Anterior cingulate cortex (tissue), 58 donors: ENCODE data around the gene DCDC2B.

ENCODE experiments used
- DNase-seq, 58 donors: peaks; one replicate each; lab custom pipeline; 2025; lab: John Stamatoyannopoulos, UW

The DCDC2B gene

GRCh38 chr1:32195972-32196823, 12.7 kb upstream of the DCDC2B start:
- peak in 2 of 58 donors; percentile 19 to 22 for DNase-seq

GRCh38 chr1:32197074-32197473, 11.8 kb upstream of the DCDC2B start:
- no peak for DNase-seq

GRCh38 chr1:32197837-32198236, 11.1 kb upstream of the DCDC2B start:
- no peak for DNase-seq

- no peak for DNase-seq
Observed at GRCh38 chr1:32198237-32199042, 10.4 kb upstream of the DCDC2B start.

- no peak for DNase-seq
Observed at GRCh38 chr1:32199043-32199716, 9.7 kb upstream of the DCDC2B start.

- peak in 42 of 58 donors; percentile 9 to 65 (median 30) for DNase-seq
Observed at GRCh38 chr1:32199717-32200072, 9.2 kb upstream of the DCDC2B start.

- DNase-seq = peak in 56 of 58 donors; percentile 23 to 86 (median 59)
Observed at GRCh38 chr1:32200226-32201010, 8.5 kb upstream of the DCDC2B start, which contains the start of gene CCDC28B. TSS of gene CCDC28B (plus strand) at chr1:32200595. CDS start at chr1:32201936, 1,341 bp downstream.

- peak in 47 of 58 donors; percentile 11 to 70 (median 51) for DNase-seq
Observed at GRCh38 chr1:32201011-32201855, 7.7 kb upstream of the DCDC2B start.

GRCh38 chr1:32204943-32205361, 3.9 kb upstream of the DCDC2B start:
- peak in 2 of 58 donors; percentile 32 to 40 for DNase-seq

- DNase-seq = peak; percentile 26 to 90 (median 80)
Observed at GRCh38 chr1:32205401-32206370, 3.2 kb upstream of the DCDC2B start, which contains the start of gene IQCC. TSS of gene IQCC (plus strand) at chr1:32205671. CDS start at chr1:32205682, 11 bp downstream.

- DNase-seq = no peak
Observed at GRCh38 chr1:32208469-32208868, 420 bp upstream of the DCDC2B start.

- peak in 39 of 58 donors; percentile 4 to 63 (median 28) for DNase-seq
Observed at GRCh38 chr1:32215629-32216480, 7.0 kb downstream of the DCDC2B start.

- DNase-seq = no peak
Observed at GRCh38 chr1:32216566-32216965, 7.7 kb downstream of the DCDC2B start.

GRCh38 chr1:32219022-32219421, 10.1 kb downstream of the DCDC2B start:
- DNase-seq = no peak

- no peak for DNase-seq
Observed at GRCh38 chr1:32220746-32221580, 12.1 kb downstream of the DCDC2B start.

- DNase-seq = no peak
Observed at GRCh38 chr1:32221581-32221979, 12.7 kb downstream of the DCDC2B start.
